ENCODE results near the gene RPRM. TPM values are rescaled to one million over a fixed set of nuclear protein-coding genes. Genes with fewer than 3 reads are reported as not detected.

RPRM gene
- total and polyA plus RNA-seq, 2 donors from 2014 or later = 0.16 to 1.3 TPM

DNA sequence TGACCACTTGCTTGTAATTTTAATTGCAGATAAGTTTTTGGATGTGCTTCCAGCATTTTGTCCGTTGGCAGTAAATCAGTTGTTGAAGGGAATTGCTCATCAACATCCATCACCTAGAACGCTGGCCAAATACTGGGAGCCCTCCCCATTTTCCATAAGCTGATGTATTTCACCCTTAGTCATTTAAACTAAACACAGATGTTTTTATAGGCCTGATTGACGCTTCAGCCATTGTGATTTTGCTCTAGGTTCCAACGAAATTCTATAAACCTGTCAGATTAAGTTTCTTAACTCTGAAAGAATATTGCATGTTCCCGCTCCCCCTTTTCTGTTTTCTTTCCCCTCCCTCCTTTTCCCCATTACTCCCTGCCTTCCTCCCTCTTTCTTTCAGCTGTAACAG is 1.0 kb upstream of the RPRM start:
- DNase-seq = peak in 3 of 5 donors; percentile 14 to 48 (median 45)
- FAIRE-seq = no peak
- Histone ChIP-seq H3K36me3 (ENCODE audit: control insufficient read depth in 2 of 3, insufficient read depth in 3 of 3, low read length in 3 of 3) (no peaks in the 10 kb centered on the region), H3K4me3 (ENCODE audit: low read length in 3 of 3) (no peak overlapping the region), H3K27me3 (ENCODE audit: control insufficient read depth, insufficient read depth, low read length) (peaks cover 11% of the 10 kb centered on the region), H3K4me1 (ENCODE audit: control insufficient read depth in 2 of 3, insufficient read depth in 2 of 3, low read depth in 1 of 3, low read length in 3 of 3) (peaks cover 0 to 14% (median 5%) of the 10 kb centered on the region in 3 donors), H3K27ac (ENCODE audit: low read depth in 2 of 2, low read length in 2 of 2) (no peak overlapping the region), H3K9me3 (ENCODE audit: control insufficient read depth in 2 of 3, insufficient read depth in 1 of 3, low read length in 3 of 3) (no peaks in the 10 kb centered on the region), H3K9ac (ENCODE audit: low read length in 3 of 3) (no peak overlapping the region)
- TF ChIP-seq, protein P1, sequence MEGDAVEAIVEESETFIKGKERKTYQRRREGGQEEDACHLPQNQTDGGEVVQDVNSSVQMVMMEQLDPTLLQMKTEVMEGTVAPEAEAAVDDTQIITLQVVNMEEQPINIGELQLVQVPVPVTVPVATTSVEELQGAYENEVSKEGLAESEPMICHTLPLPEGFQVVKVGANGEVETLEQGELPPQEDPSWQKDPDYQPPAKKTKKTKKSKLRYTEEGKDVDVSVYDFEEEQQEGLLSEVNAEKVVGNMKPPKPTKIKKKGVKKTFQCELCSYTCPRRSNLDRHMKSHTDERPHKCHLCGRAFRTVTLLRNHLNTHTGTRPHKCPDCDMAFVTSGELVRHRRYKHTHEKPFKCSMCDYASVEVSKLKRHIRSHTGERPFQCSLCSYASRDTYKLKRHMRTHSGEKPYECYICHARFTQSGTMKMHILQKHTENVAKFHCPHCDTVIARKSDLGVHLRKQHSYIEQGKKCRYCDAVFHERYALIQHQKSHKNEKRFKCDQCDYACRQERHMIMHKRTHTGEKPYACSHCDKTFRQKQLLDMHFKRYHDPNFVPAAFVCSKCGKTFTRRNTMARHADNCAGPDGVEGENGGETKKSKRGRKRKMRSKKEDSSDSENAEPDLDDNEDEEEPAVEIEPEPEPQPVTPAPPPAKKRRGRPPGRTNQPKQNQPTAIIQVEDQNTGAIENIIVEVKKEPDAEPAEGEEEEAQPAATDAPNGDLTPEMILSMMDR (IDR thresholded peaks at IDR 0.05; ENCODE audit: borderline replicate concordance, extremely low read depth, insufficient read depth) = no peak
- intact Hi-C loops (cut with DNase I) = no loop called here

GRCh38 chr2:153477636-153478288 is 800 bp downstream of the RPRM start:
- Histone ChIP-seq H3K9ac (ENCODE audit: low read length in 3 of 3) (no peak overlapping the region), H3K27ac (ENCODE audit: low read depth in 2 of 2, low read length in 2 of 2) (no peak overlapping the region), H3K4me1 (ENCODE audit: control insufficient read depth in 2 of 3, insufficient read depth in 2 of 3, low read depth in 1 of 3, low read length in 3 of 3) (peaks cover 0 to 14% (median 5%) of the 10 kb centered on the region in 3 donors), H3K36me3 (ENCODE audit: control insufficient read depth in 2 of 3, insufficient read depth in 3 of 3, low read length in 3 of 3) (no peaks in the 10 kb centered on the region), H3K9me3 (ENCODE audit: control insufficient read depth in 2 of 3, insufficient read depth in 1 of 3, low read length in 3 of 3) (no peaks in the 10 kb centered on the region), H3K27me3 (ENCODE audit: control insufficient read depth, insufficient read depth, low read length) (peaks cover 11% of the 10 kb centered on the region), H3K4me3 (ENCODE audit: low read length in 3 of 3) (peak overlapping the region; percentile 51 to 58 (median 53))
- DNase-seq (peak; percentile 33 to 66 (median 48)), FAIRE-seq (no peak)
- intact Hi-C loops (cut with DNase I) = no loop called here
- TF ChIP-seq, protein P1 (IDR thresholded peaks at IDR 0.05; ENCODE audit: borderline replicate concordance, extremely low read depth, insufficient read depth) = no peak

GRCh38 chr2:153476816-153477635 is 1.5 kb downstream of the RPRM start:
- TF ChIP-seq, protein P1 (IDR thresholded peaks at IDR 0.05; ENCODE audit: borderline replicate concordance, extremely low read depth, insufficient read depth) = no peak
- intact Hi-C loops (cut with DNase I) = no loop called here
- Histone ChIP-seq H3K9ac (ENCODE audit: low read length in 3 of 3) (no peak overlapping the region), H3K27ac (ENCODE audit: low read depth in 2 of 2, low read length in 2 of 2) (no peak overlapping the region), H3K36me3 (ENCODE audit: control insufficient read depth in 2 of 3, insufficient read depth in 3 of 3, low read length in 3 of 3) (no peaks in the 10 kb centered on the region), H3K9me3 (ENCODE audit: control insufficient read depth in 2 of 3, insufficient read depth in 1 of 3, low read length in 3 of 3) (no peaks in the 10 kb centered on the region), H3K4me3 (ENCODE audit: low read length in 3 of 3) (peak overlapping the region in 2 of 3 donors; percentile 36 to 53), H3K4me1 (ENCODE audit: control insufficient read depth in 2 of 3, insufficient read depth in 2 of 3, low read depth in 1 of 3, low read length in 3 of 3) (peaks cover 0 to 14% (median 5%) of the 10 kb centered on the region in 3 donors), H3K27me3 (ENCODE audit: control insufficient read depth, insufficient read depth, low read length) (peaks cover 11% of the 10 kb centered on the region)
- FAIRE-seq = no peak
- DNase-seq = peak; percentile 36 to 55 (median 49)

All from kidney (tissue), 14 donors.